ENCODE data around the gene RCAN1. TPM values are rescaled to one million over a fixed set of nuclear protein-coding genes. Genes with fewer than 3 reads are reported as not detected.

Gene RCAN1
- total RNA-seq, 6 donors from 2014 or later = 24.7 to 36.2 (median 29.4) TPM

- Histone ChIP-seq H3K4me3 (peak overlapping the region in 1 of 4 donors; percentile 47), H3K36me3 (peaks cover 0 to 3% (median 0%) of the 10 kb centered on the region in 4 donors), H3K9me3 (no peaks in the 10 kb centered on the region), H3K27ac (no peak overlapping the region), H3K4me1 (peaks cover 8 to 20% (median 16%) of the 10 kb centered on the region in 4 donors), H3K27me3 (no peaks in the 10 kb centered on the region)
- DNase-seq = no peak
- no peak for TF ChIP-seq POLR2AphosphoS5 (IDR thresholded peaks at IDR 0.05)
- peak in 2 of 6 experiments; percentile 12 to 21 for TF ChIP-seq CTCF (IDR thresholded peaks at IDR 0.05)
- ATAC-seq (ENCODE audit: low FRiP score in 2 of 2) = no peak
- 80 to 92% methylated on average over 3 to 4 of the region's 4 CpGs for WGBS, 2 donors
These were observed 105.8 kb downstream of the RCAN1 start for GRCh38 chr21:34509151-34509550.

GRCh38 chr21:34504595-34504994 is 110.3 kb downstream of the RCAN1 start:
- Histone ChIP-seq H3K27ac (no peak overlapping the region), H3K27me3 (no peaks in the 10 kb centered on the region), H3K4me3 (no peak overlapping the region), H3K36me3 (peaks cover 0 to 3% (median 0%) of the 10 kb centered on the region in 4 donors), H3K4me1 (peaks cover 0 to 3% (median 0%) of the 10 kb centered on the region in 4 donors), H3K9me3 (no peaks in the 10 kb centered on the region)
- 90 to 100% methylated on average over 2 of the region's 2 CpGs for WGBS, 2 donors
- TF ChIP-seq POLR2A (IDR thresholded peaks at IDR 0.05) (no peak), POLR2AphosphoS5 (IDR thresholded peaks at IDR 0.05) (no peak), EP300 (IDR thresholded peaks at IDR 0.05) (no peak), CTCF (IDR thresholded peaks at IDR 0.05) (no peak)
- ATAC-seq (ENCODE audit: low FRiP score in 2 of 2) (no peak), DNase-seq (no peak)

GRCh38 chr21:34502480-34503106 is 112.3 kb downstream of the RCAN1 start:
- TF ChIP-seq EP300 (IDR thresholded peaks at IDR 0.05) (no peak), POLR2AphosphoS5 (IDR thresholded peaks at IDR 0.05) (no peak)
- ATAC-seq (ENCODE audit: low FRiP score in 2 of 2) (no peak), DNase-seq (no peak)
- peak overlapping the region in 1 of 4 donors; percentile 30 for H3K27ac ChIP-seq
- H3K4me3 ChIP-seq = no peak overlapping the region
- no peaks in the 10 kb centered on the region for H3K36me3 ChIP-seq
- no peaks in the 10 kb centered on the region for H3K27me3 ChIP-seq
- peaks cover 0 to 8% (median 1%) of the 10 kb centered on the region in 4 donors for H3K9me3 ChIP-seq
- H3K4me1 ChIP-seq = no peaks in the 10 kb centered on the region
- WGBS, 2 donors = 74 to 77% methylated on average over 3 of the region's 3 CpGs

GRCh38 chr21:34501716-34502115 is 113.2 kb downstream of the RCAN1 start:
- DNase-seq (no peak), ATAC-seq (ENCODE audit: low FRiP score in 2 of 2) (no peak)
- Histone ChIP-seq H3K4me1 (no peaks in the 10 kb centered on the region), H3K9me3 (peaks cover 0 to 11% (median 7%) of the 10 kb centered on the region in 4 donors), H3K4me3 (no peak overlapping the region), H3K36me3 (no peaks in the 10 kb centered on the region), H3K27me3 (no peaks in the 10 kb centered on the region), H3K27ac (no peak overlapping the region)
- no peak for TF ChIP-seq POLR2AphosphoS5 (IDR thresholded peaks at IDR 0.05)
- TF ChIP-seq CTCF (IDR thresholded peaks at IDR 0.05) = no peak
- TF ChIP-seq EP300 (IDR thresholded peaks at IDR 0.05) = no peak
- no peak for TF ChIP-seq POLR2A (IDR thresholded peaks at IDR 0.05)
- WGBS, 2 donors = 75 to 82% methylated on average over 1 of the region's 1 CpG

GRCh38 chr21:34500191-34500590 is 114.7 kb downstream of the RCAN1 start:
- Histone ChIP-seq H3K9me3 (peaks cover 0 to 11% (median 7%) of the 10 kb centered on the region in 4 donors), H3K27ac (no peak overlapping the region), H3K4me3 (no peak overlapping the region), H3K27me3 (no peaks in the 10 kb centered on the region), H3K4me1 (no peaks in the 10 kb centered on the region), H3K36me3 (no peaks in the 10 kb centered on the region)
- WGBS, 2 donors = 67 to 80% methylated on average over 1 of the region's 1 CpG
- DNase-seq = no peak
- no peak for ATAC-seq (ENCODE audit: low FRiP score in 2 of 2)
- TF ChIP-seq CTCF (IDR thresholded peaks at IDR 0.05) (no peak), POLR2A (IDR thresholded peaks at IDR 0.05) (no peak), EP300 (IDR thresholded peaks at IDR 0.05) (no peak), POLR2AphosphoS5 (IDR thresholded peaks at IDR 0.05) (no peak)
